ENCODE results near the gene FAM98A.

- TF ChIP-seq, protein P1, sequence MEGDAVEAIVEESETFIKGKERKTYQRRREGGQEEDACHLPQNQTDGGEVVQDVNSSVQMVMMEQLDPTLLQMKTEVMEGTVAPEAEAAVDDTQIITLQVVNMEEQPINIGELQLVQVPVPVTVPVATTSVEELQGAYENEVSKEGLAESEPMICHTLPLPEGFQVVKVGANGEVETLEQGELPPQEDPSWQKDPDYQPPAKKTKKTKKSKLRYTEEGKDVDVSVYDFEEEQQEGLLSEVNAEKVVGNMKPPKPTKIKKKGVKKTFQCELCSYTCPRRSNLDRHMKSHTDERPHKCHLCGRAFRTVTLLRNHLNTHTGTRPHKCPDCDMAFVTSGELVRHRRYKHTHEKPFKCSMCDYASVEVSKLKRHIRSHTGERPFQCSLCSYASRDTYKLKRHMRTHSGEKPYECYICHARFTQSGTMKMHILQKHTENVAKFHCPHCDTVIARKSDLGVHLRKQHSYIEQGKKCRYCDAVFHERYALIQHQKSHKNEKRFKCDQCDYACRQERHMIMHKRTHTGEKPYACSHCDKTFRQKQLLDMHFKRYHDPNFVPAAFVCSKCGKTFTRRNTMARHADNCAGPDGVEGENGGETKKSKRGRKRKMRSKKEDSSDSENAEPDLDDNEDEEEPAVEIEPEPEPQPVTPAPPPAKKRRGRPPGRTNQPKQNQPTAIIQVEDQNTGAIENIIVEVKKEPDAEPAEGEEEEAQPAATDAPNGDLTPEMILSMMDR (IDR thresholded peaks at IDR 0.05) = no peak
- TF ChIP-seq SIN3A (IDR thresholded peaks at IDR 0.05; ENCODE audit: borderline replicate concordance, low read depth, low read length) (no peak), RXRA (IDR thresholded peaks at IDR 0.05; ENCODE audit: borderline replicate concordance, low read depth) (no peak), RFX5 (IDR thresholded peaks at IDR 0.05; ENCODE audit: low read length) (no peak), EZH2phosphoT487 (IDR thresholded peaks at IDR 0.05; ENCODE audit: borderline replicate concordance, low read depth) (no peak), JUND (IDR thresholded peaks at IDR 0.05) (no peak)
Measured at GRCh38 chr2:33619028-33619427, 19.9 kb upstream of the FAM98A start.

All from SK-N-SH (cell line).